HEK293 (cell line): ENCODE measurements around the gene CCSER1.

Experiments
- EGR2 ChIP-seq: fragments of 450-650 bp; formaldehyde crosslinking; IDR thresholded peaks from 2 replicates; pipeline ENCODE4 v1.5.1; 2016; ENCODE audit warnings: low read depth, missing biosample characterization, missing genetic modification characterization
- GLI4 ChIP-seq: fragments of 450-650 bp; formaldehyde crosslinking; IDR thresholded peaks from 2 replicates; pipeline ENCODE4 v1.5.1; 2016; ENCODE audit warnings: missing biosample characterization, missing genetic modification characterization
- HOXD13 ChIP-seq: sonication (generic); formaldehyde crosslinking; IDR thresholded peaks from 2 replicates; pipeline ENCODE4 v1.8.0; 2022; ENCODE audit warnings: missing genetic modification reagents, borderline replicate concordance
- KLF9 ChIP-seq: fragments of 450-650 bp; formaldehyde crosslinking; IDR thresholded peaks from 2 replicates; pipeline ENCODE4 v1.5.1; 2016; ENCODE audit warnings: missing biosample characterization, missing genetic modification characterization, low read depth
- MYNN ChIP-seq: fragments of 450-650 bp; formaldehyde crosslinking; IDR thresholded peaks from 2 replicates; pipeline ENCODE4 v1.5.1; 2016; ENCODE audit warnings: missing biosample characterization, missing genetic modification characterization, borderline replicate concordance
- PRDM1 ChIP-seq: fragments of 450-650 bp; formaldehyde crosslinking; IDR thresholded peaks from 2 replicates; pipeline ENCODE4; 2016; ENCODE audit warnings: missing biosample characterization, missing genetic modification characterization
- ZBTB8A ChIP-seq: fragments of 450-650 bp; formaldehyde crosslinking; IDR thresholded peaks from 2 replicates; pipeline ENCODE4 v1.5.1; 2016; ENCODE audit warnings: missing biosample characterization, missing genetic modification characterization
- ZNF221 ChIP-seq: fragments of 450-650 bp; formaldehyde crosslinking; IDR thresholded peaks from 2 replicates; pipeline ENCODE4 v1.5.1; 2017; ENCODE audit warnings: missing biosample characterization, missing genetic modification characterization, borderline replicate concordance
- ZNF292 ChIP-seq: fragments of 450-650 bp; formaldehyde crosslinking; IDR thresholded peaks from 2 replicates; pipeline ENCODE4 v1.5.1; 2016; ENCODE audit warnings: low read depth, missing biosample characterization, missing genetic modification characterization, borderline replicate concordance
- ZNF366 ChIP-seq: fragments of 450-650 bp; formaldehyde crosslinking; conservative IDR thresholded peaks from 2 replicates; pipeline ENCODE4 v1.5.1; 2016; ENCODE audit warnings: missing biosample characterization, missing genetic modification characterization
- ZNF501 ChIP-seq: fragments of 450-650 bp; formaldehyde crosslinking; IDR thresholded peaks from 2 replicates; pipeline ENCODE4 v1.5.1; 2016; ENCODE audit warnings: missing biosample characterization, missing genetic modification characterization
- ZNF514 ChIP-seq: fragments of 450-650 bp; formaldehyde crosslinking; IDR thresholded peaks from 2 replicates; pipeline ENCODE4 v1.5.1; 2016; ENCODE audit warnings: missing biosample characterization, missing genetic modification characterization
- ZNF549 ChIP-seq: fragments of 450-650 bp; IDR thresholded peaks from 2 replicates; pipeline ENCODE4 v1.5.1; 2018; ENCODE audit warnings: missing biosample characterization, missing genetic modification characterization, mild to moderate bottlenecking, inconsistent platforms, moderate library complexity
- ZNF610 ChIP-seq: fragments of 450-650 bp; formaldehyde crosslinking; IDR thresholded peaks from 2 replicates; pipeline ENCODE4 v1.5.1; 2016; ENCODE audit warnings: missing biosample characterization, missing genetic modification characterization, borderline replicate concordance
- ZNF654 ChIP-seq: fragments of 450-650 bp; formaldehyde crosslinking; IDR thresholded peaks from 2 replicates; pipeline ENCODE4 v1.5.1; 2016; ENCODE audit warnings: low read depth, missing biosample characterization, missing genetic modification characterization
- ZNF707 ChIP-seq: fragments of 450-650 bp; formaldehyde crosslinking; IDR thresholded peaks from 2 replicates; pipeline ENCODE4 v1.5.1; 2016; ENCODE audit warnings: missing biosample characterization, missing genetic modification characterization
- TF ChIP-seq, protein P1 (sequence below): fragments of 450-650 bp; formaldehyde crosslinking; IDR thresholded peaks from 2 replicates; pipeline ENCODE4 v1.5.1; 2016; ENCODE audit warnings: missing biosample characterization, missing genetic modification characterization
- TF ChIP-seq, protein P2 (sequence below): fragments of 450-650 bp; formaldehyde crosslinking; conservative IDR thresholded peaks from 2 replicates; pipeline ENCODE4 v1.5.1; 2016; ENCODE audit warnings: low read depth, missing biosample characterization, missing genetic modification characterization
- TF ChIP-seq, protein P3 (sequence below): fragments of 450-650 bp; formaldehyde crosslinking; IDR thresholded peaks from 2 replicates; pipeline ENCODE4 v1.5.1; 2016; ENCODE audit warnings: missing biosample characterization, missing genetic modification characterization
- TF ChIP-seq, protein P4 (sequence below): fragments of 450-650 bp; formaldehyde crosslinking; IDR thresholded peaks from 2 replicates; pipeline ENCODE4 v1.5.1; 2016; ENCODE audit warnings: missing biosample characterization, missing genetic modification characterization
- TF ChIP-seq, protein P5 (sequence below): fragments of 450-650 bp; formaldehyde crosslinking; IDR thresholded peaks from 2 replicates; pipeline ENCODE4 v1.5.1; 2017; ENCODE audit warnings: missing biosample characterization, missing genetic modification characterization
- TF ChIP-seq, protein P6 (sequence below): fragments of 450-650 bp; formaldehyde crosslinking; IDR thresholded peaks from 2 replicates; pipeline ENCODE4 v1.5.1; 2016; ENCODE audit warnings: missing biosample characterization, missing genetic modification characterization
- TF ChIP-seq, protein P7 (sequence below): IDR thresholded peaks from 2 replicates; pipeline ENCODE4 v1.6.1; 2011; ENCODE audit warnings: mild to moderate bottlenecking, low read depth, low read length, borderline replicate concordance

The CCSER1 gene

DNA sequence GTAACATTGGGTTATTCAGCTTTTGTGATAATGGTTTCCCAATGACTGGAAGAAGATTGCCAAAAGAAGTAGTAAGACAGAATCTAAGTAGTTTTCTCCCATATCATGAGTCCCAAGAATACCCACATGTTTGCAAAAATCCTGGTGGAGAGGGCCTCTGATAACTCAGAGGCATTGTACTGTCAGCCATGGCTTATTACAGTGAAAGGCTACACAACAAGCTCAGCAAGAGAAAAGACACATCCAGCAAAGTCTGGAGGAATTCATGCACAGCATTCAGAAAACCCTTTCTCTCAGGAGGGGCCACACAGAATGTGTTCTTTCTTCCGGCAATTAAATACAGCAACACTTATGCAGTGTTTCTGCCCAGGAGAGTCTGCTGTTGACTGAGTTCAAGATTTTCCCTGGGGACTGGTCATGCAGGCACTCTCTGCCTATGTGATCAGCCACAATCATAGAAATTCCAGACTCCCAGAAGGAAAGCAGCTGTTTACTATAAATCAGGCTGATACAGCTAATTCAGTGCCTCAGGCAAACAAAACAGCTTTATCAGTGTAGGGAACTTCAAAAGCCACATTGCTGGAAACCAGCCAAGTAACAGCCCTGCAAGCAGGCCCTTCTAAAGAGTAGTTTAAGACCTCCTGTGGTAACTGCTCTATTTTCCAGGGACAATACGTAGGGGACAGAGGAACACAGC lies 937.1 kb downstream of the CCSER1 start (continued):
- TF ChIP-seq, protein P1, sequence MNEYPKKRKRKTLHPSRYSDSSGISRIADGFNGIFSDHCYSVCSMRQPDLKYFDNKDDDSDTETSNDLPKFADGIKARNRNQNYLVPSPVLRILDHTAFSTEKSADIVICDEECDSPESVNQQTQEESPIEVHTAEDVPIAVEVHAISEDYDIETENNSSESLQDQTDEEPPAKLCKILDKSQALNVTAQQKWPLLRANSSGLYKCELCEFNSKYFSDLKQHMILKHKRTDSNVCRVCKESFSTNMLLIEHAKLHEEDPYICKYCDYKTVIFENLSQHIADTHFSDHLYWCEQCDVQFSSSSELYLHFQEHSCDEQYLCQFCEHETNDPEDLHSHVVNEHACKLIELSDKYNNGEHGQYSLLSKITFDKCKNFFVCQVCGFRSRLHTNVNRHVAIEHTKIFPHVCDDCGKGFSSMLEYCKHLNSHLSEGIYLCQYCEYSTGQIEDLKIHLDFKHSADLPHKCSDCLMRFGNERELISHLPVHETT (tag by site-specific recombination): 0 out of 2 replicates have a peak, but pooled peaks have one; percentile 60
- TF ChIP-seq, protein P2, sequence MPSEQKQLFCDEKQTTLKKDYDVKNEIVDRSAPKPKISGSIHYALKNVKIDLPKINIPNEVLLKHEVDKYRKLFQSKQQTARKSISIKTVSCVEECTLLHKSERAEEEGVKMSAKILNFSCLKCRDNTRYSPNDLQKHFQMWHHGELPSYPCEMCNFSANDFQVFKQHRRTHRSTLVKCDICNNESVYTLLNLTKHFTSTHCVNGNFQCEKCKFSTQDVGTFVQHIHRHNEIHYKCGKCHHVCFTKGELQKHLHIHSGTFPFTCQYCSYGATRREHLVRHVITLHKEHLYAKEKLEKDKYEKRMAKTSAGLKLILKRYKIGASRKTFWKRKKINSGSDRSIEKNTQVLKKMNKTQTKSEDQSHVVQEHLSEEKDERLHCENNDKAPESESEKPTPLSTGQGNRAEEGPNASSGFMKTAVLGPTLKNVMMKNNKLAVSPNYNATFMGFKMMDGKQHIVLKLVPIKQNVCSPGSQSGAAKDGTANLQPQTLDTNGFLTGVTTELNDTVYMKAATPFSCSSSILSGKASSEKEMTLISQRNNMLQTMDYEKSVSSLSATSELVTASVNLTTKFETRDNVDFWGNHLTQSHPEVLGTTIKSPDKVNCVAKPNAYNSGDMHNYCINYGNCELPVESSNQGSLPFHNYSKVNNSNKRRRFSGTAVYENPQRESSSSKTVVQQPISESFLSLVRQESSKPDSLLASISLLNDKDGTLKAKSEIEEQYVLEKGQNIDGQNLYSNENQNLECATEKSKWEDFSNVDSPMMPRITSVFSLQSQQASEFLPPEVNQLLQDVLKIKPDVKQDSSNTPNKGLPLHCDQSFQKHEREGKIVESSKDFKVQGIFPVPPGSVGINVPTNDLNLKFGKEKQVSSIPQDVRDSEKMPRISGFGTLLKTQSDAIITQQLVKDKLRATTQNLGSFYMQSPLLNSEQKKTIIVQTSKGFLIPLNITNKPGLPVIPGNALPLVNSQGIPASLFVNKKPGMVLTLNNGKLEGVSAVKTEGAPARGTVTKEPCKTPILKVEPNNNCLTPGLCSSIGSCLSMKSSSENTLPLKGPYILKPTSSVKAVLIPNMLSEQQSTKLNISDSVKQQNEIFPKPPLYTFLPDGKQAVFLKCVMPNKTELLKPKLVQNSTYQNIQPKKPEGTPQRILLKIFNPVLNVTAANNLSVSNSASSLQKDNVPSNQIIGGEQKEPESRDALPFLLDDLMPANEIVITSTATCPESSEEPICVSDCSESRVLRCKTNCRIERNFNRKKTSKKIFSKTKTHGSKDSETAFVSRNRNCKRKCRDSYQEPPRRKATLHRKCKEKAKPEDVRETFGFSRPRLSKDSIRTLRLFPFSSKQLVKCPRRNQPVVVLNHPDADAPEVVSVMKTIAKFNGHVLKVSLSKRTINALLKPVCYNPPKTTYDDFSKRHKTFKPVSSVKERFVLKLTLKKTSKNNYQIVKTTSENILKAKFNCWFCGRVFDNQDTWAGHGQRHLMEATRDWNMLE (tag by site-specific recombination): 0 out of 2 replicates have a peak, but pooled peaks have one; percentile 21
- TF ChIP-seq, protein P3, sequence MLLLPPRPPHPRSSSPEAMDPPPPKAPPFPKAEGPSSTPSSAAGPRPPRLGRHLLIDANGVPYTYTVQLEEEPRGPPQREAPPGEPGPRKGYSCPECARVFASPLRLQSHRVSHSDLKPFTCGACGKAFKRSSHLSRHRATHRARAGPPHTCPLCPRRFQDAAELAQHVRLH (tag by site-specific recombination): no peak; the same call in 1 of the 2 replicates
- TF ChIP-seq HOXD13 (CRISPR knock-in tag): peak; percentile 34; the same call in 1 of the 2 replicates
- TF ChIP-seq ZNF501 (tag by site-specific recombination): peak; percentile 88
- no peak for TF ChIP-seq ZNF221 (tag by site-specific recombination)
- TF ChIP-seq ZBTB8A (tag by site-specific recombination): peak; percentile 84
- TF ChIP-seq ZNF610 (tag by site-specific recombination): peak; percentile 54; the same call in 1 of the 2 replicates
- TF ChIP-seq, protein P4, sequence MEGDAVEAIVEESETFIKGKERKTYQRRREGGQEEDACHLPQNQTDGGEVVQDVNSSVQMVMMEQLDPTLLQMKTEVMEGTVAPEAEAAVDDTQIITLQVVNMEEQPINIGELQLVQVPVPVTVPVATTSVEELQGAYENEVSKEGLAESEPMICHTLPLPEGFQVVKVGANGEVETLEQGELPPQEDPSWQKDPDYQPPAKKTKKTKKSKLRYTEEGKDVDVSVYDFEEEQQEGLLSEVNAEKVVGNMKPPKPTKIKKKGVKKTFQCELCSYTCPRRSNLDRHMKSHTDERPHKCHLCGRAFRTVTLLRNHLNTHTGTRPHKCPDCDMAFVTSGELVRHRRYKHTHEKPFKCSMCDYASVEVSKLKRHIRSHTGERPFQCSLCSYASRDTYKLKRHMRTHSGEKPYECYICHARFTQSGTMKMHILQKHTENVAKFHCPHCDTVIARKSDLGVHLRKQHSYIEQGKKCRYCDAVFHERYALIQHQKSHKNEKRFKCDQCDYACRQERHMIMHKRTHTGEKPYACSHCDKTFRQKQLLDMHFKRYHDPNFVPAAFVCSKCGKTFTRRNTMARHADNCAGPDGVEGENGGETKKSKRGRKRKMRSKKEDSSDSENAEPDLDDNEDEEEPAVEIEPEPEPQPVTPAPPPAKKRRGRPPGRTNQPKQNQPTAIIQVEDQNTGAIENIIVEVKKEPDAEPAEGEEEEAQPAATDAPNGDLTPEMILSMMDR (tag by site-specific recombination): no peak
- no peak for TF ChIP-seq PRDM1
- peak; percentile 69 for TF ChIP-seq ZNF366 (tag by site-specific recombination)
- TF ChIP-seq EGR2: no peak
- no peak for TF ChIP-seq GLI4
- no peak for TF ChIP-seq ZNF707
- no peak for TF ChIP-seq KLF9 (tag by site-specific recombination)
- TF ChIP-seq ZNF292 (tag by site-specific recombination): no peak
- TF ChIP-seq, protein P5, sequence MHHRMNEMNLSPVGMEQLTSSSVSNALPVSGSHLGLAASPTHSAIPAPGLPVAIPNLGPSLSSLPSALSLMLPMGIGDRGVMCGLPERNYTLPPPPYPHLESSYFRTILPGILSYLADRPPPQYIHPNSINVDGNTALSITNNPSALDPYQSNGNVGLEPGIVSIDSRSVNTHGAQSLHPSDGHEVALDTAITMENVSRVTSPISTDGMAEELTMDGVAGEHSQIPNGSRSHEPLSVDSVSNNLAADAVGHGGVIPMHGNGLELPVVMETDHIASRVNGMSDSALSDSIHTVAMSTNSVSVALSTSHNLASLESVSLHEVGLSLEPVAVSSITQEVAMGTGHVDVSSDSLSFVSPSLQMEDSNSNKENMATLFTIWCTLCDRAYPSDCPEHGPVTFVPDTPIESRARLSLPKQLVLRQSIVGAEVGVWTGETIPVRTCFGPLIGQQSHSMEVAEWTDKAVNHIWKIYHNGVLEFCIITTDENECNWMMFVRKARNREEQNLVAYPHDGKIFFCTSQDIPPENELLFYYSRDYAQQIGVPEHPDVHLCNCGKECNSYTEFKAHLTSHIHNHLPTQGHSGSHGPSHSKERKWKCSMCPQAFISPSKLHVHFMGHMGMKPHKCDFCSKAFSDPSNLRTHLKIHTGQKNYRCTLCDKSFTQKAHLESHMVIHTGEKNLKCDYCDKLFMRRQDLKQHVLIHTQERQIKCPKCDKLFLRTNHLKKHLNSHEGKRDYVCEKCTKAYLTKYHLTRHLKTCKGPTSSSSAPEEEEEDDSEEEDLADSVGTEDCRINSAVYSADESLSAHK: peak; percentile 83
- no peak for TF ChIP-seq ZNF514 (tag by site-specific recombination)
- TF ChIP-seq, protein P6, sequence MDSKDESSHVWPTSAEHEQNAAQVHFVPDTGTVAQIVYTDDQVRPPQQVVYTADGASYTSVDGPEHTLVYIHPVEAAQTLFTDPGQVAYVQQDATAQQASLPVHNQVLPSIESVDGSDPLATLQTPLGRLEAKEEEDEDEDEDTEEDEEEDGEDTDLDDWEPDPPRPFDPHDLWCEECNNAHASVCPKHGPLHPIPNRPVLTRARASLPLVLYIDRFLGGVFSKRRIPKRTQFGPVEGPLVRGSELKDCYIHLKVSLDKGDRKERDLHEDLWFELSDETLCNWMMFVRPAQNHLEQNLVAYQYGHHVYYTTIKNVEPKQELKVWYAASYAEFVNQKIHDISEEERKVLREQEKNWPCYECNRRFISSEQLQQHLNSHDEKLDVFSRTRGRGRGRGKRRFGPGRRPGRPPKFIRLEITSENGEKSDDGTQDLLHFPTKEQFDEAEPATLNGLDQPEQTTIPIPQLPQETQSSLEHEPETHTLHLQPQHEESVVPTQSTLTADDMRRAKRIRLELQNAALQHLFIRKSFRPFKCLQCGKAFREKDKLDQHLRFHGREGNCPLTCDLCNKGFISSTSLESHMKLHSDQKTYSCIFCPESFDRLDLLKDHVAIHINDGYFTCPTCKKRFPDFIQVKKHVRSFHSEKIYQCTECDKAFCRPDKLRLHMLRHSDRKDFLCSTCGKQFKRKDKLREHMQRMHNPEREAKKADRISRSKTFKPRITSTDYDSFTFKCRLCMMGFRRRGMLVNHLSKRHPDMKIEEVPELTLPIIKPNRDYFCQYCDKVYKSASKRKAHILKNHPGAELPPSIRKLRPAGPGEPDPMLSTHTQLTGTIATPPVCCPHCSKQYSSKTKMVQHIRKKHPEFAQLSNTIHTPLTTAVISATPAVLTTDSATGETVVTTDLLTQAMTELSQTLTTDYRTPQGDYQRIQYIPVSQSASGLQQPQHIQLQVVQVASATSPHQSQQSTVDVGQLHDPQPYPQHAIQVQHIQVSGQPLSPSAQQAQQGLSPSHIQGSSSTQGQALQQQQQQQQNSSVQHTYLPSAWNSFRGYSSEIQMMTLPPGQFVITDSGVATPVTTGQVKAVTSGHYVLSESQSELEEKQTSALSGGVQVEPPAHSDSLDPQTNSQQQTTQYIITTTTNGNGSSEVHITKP (tag by site-specific recombination): peak; percentile 27; the same call in 1 of the 2 replicates
- TF ChIP-seq ZNF654 (tag by site-specific recombination): no peak
- TF ChIP-seq ZNF549 (tag by site-specific recombination): no peak
- TF ChIP-seq, protein P7, sequence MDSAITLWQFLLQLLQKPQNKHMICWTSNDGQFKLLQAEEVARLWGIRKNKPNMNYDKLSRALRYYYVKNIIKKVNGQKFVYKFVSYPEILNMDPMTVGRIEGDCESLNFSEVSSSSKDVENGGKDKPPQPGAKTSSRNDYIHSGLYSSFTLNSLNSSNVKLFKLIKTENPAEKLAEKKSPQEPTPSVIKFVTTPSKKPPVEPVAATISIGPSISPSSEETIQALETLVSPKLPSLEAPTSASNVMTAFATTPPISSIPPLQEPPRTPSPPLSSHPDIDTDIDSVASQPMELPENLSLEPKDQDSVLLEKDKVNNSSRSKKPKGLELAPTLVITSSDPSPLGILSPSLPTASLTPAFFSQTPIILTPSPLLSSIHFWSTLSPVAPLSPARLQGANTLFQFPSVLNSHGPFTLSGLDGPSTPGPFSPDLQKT: no peak
- TF ChIP-seq MYNN (tag by site-specific recombination): no peak
